AG10803 (cell line): ENCODE results near the gene NOVA2.

Experiments used
- DNase-seq: peaks from one replicate; pipeline ENCODE4 v3.0.0; 2010; ENCODE audit warnings: low read depth
- H3K4me3 ChIP-seq: 2 replicates; pipeline ENCODE4 v1.5.1; 2011; ENCODE audit warnings: mild to moderate bottlenecking, low read length, control low read depth
- TF ChIP-seq, protein P1 (sequence below): conservative IDR thresholded peaks from 2 replicates; pipeline ENCODE4 v1.5.1; 2011; ENCODE audit warnings: mild to moderate bottlenecking, low read length, control low read depth, inconsistent platforms

NOVA2 gene

DNA sequence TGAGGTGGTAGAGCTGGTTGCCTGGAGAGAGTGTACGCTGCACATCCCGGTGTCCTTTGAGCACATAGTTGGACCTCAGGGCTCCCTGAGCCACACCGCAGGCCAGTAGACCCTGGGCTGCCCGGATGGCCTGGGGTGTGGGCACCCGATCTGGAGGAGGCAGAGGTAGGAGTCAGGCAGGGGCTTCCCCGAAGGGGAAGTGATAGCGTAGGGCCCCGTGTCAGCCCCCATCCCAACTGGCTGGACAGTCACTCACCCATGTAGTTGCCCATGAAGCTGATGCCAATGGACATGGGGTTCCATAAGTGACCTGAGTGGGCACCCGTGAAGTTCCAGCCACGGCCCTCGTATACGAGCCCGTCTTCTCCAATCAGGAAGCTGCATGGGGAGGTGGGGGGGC is 45.6 kb upstream of the NOVA2 start:
- no peak overlapping the region for H3K4me3 ChIP-seq
- no peak for DNase-seq
- TF ChIP-seq, protein P1, sequence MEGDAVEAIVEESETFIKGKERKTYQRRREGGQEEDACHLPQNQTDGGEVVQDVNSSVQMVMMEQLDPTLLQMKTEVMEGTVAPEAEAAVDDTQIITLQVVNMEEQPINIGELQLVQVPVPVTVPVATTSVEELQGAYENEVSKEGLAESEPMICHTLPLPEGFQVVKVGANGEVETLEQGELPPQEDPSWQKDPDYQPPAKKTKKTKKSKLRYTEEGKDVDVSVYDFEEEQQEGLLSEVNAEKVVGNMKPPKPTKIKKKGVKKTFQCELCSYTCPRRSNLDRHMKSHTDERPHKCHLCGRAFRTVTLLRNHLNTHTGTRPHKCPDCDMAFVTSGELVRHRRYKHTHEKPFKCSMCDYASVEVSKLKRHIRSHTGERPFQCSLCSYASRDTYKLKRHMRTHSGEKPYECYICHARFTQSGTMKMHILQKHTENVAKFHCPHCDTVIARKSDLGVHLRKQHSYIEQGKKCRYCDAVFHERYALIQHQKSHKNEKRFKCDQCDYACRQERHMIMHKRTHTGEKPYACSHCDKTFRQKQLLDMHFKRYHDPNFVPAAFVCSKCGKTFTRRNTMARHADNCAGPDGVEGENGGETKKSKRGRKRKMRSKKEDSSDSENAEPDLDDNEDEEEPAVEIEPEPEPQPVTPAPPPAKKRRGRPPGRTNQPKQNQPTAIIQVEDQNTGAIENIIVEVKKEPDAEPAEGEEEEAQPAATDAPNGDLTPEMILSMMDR = no peak

DNA sequence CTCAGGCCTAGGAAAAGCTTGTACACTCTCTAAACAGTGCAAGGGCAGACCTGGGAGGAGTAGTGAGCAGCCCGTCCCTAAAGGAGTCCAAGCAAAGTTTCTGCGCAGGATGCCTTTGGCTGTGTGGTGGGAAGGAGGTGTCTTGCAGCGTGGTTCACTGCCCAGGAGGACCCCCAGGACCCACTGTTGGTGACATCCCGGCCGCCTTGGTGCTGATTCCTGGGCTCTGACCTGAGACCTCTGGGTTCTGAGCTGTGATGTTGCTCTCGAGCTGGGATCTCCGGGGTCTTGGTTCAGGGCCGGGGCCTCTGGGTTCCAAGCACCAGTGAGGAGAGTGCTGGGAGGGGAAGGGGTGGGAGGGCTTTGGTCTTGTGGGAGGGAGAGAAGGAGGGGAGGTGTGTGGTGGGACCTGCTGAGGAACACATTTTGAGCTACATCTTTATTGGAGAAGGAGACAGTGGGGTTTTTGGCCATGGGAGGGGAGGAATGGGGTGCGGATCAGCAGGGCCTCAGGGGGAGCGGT is 45.1 kb upstream of the NOVA2 start:
- TF ChIP-seq, protein P1 = no peak
- no peak for DNase-seq
- no peak overlapping the region for H3K4me3 ChIP-seq

DNA sequence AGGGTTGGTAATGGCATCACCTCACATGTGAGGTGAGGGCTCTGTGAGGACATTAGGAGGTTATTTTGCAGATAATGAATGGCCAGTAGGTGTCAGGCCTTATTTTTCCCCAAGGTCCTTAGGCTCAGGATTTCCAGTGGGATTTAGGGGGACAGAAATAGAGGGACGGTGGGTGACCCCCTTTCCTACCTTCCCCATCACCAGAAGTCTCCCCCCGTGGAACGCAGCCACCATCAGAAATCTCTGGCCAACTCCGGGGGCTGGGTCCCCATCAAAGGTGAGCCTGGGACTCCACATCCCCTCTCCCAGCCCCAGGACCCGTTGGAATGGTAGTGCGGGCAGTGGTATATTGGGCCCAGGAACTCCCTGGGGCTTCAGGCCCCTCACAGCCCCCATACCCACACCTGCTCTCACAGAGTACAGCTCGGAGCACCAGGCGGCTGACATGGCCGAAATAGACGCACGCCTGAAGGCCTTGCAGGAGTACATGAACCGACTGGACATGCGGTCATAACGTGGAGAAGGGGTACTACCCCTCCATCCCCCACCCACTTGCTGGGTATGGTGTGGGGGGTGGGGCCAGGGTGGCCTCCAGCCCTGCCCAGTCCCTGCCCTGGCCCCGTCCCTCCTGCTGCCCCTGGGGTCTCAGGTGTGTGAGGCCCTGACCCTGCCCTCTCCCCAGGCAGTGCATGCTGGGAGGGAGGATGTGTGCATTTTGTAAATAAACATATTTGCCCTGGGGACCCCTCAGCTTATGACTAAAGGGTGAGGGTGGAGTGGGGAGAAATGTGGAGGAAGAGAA is 44.4 kb upstream of the NOVA2 start:
- DNase-seq = no peak
- TF ChIP-seq, protein P1 = no peak
- H3K4me3 ChIP-seq = no peak overlapping the region

DNA sequence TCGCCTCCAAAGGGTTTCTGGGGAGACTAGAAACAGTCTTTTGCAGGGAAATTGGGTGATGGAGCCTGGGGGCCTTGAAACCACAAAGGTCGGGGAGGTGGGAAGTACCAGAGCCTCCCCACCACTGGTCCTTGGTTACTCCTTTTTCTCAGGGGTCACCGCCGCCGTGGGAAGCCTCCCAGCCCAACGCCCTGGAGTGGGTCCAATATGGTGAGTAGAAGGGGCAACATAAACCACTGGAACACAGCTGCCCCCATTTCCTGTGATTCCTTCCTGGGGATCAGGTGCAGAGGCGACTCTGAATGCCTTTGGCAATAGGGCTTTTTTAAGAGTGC is 43.4 kb upstream of the NOVA2 start:
- H3K4me3 ChIP-seq = no peak overlapping the region
- no peak for DNase-seq
- TF ChIP-seq, protein P1 = no peak

DNA sequence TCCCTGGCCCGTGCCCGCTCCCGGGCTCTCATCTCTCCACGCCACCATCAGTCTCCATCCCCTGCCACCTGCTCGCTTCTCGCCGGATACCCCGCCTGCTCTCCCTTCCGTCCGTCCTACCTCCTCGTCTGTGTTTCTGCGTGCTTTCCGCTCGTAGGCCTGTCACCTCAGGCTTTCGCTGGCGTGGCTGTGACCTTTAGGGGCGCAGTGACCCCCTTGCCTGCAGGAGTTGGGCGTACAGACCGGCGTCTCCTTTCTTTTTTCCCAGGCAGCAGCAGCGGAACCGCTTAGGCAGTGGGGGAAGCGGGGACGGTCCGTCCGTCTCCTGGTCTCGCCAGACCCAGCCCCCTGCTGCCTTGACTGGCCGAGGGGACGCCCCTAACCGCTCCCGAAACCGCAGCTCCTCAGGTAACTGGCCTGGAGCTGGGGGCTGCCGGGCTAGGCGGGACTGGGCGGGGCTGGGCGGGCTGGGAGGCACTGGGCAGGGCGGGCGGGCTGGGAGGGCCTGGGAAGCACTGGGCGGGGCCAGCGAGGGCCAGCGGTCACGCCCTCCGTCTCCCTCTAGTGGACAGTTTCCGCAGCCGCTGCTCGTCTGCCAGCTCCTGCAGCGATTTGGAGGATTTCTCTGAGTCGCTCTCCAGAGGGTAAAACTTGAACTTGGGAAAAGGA is 42.9 kb upstream of the NOVA2 start:
- H3K4me3 ChIP-seq = peak overlapping the region; percentile 69
- peak; percentile 64 for DNase-seq
- TF ChIP-seq, protein P1 = peak; percentile 77

DNA sequence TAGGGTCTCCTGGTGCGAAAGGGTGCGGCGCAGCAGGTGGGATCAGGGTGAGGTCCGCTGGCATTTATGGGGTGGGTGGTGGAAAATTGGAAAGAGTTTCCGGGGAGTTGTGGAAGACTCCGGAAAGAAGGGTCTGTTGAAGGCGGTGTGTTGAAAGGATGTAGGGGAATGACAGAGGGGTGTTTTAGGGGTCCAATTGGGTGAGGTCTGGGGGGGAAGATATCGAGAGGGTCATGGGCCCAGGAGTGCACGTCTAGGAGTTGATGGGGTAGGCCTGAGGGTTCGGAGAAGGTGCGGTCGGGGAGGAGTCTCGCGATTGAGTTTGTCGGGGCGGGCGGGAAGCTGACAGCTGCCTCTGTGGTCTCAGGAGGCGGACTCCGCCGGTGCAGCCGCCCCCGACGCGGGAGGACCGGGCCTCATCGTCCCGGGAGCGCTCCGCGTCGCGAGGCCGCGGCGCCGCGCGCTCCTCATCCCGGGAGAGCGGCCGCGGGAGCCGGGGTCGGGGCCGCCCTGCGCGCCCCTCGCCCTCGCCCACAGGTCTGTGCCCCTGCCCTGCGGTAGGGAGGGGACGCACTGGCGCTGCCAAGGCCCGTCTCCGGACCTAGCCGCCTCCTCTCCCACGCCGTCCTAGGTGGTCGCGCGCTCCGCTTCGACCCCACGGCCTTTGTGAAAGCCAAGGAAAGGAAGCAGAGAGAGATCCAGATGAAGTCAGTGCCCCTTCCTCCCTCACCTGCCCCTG is 42.2 kb upstream of the NOVA2 start:
- no peak for DNase-seq
- TF ChIP-seq, protein P1 = no peak
- peak overlapping the region; percentile 69 for H3K4me3 ChIP-seq
